Muscle layer of duodenum (tissue), 2 donors: ENCODE results near the gene AP3D1.

Experiments used
- H3K27ac ChIP-seq: one replicate; pipeline ENCODE4 v1.7.0; 2013; ENCODE audit warnings: mild to moderate bottlenecking, low read length
- H3K27me3 ChIP-seq: one replicate; pipeline ENCODE4 v1.7.0; 2013; ENCODE audit warnings: low read depth, mild to moderate bottlenecking, control low read depth, low read length
- H3K36me3 ChIP-seq, 2 donors: one replicate each; pipeline ENCODE4 v1.7.0; 2013; ENCODE audit warnings: low read length in 2 of 2, control low read depth in 1 of 2, mild to moderate bottlenecking in 1 of 2; ENCODE audit not compliant: insufficient read depth in 2 of 2, control insufficient read depth in 1 of 2
- H3K4me1 ChIP-seq, 2 donors: one replicate each; pipeline ENCODE4 v1.7.0; 2013; ENCODE audit warnings: low read length in 2 of 2, mild to moderate bottlenecking in 2 of 2, control low read depth in 1 of 2, moderate library complexity in 1 of 2; ENCODE audit not compliant: insufficient read depth in 2 of 2, control insufficient read depth in 1 of 2
- H3K4me3 ChIP-seq, 2 donors: one replicate each; pipeline ENCODE4 v1.7.0; 2013; ENCODE audit warnings: low read length in 2 of 2, low read depth in 1 of 2, mild to moderate bottlenecking in 1 of 2
- H3K9me3 ChIP-seq, 2 donors: one replicate each; pipeline ENCODE4 v1.7.0; 2013; ENCODE audit warnings: low read length in 2 of 2, control low read depth in 1 of 2, mild to moderate bottlenecking in 1 of 2; ENCODE audit not compliant: control insufficient read depth in 1 of 2
- donor health status: healthy.

Gene AP3D1

DNA sequence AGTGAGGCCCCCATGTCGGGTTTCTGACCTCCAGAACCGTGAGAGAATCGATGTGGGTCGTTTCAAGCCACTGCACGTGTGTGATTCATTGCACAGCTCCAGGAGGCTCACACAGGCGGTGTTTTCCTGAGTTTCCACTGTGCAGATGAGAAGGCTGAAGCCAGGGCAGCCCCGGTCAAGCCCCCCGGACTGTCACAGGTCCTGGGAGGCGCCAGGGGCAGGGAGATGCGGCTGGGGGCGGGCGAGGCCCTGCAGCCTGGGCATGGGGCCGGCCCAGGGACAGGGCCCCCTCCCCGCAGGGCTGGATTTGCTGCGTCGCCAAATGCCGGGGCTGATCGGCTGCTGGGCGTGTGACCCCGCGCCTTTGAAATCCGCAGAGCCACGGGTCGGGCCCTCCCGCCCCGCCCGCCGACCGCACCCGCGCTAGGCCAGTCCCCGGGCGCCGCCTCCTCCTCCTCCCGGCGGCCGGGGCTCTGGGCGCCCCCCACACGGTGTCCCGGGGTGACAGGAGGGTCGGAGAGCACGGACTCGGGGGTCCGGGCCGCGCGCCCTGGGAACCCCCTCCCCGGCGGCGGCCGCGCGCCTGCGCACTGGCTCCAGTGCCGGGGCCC, 90.4 kb downstream of the AP3D1 start:
- Histone ChIP-seq H3K27ac (peak overlapping the region; percentile 95), H3K4me1 (peaks cover 11 to 58% of the 10 kb centered on the region in 2 donors), H3K27me3 (no peaks in the 10 kb centered on the region), H3K9me3 (no peaks in the 10 kb centered on the region), H3K4me3 (peak overlapping the region; percentile 66 to 89), H3K36me3 (peaks cover 0 to 3% of the 10 kb centered on the region in 2 donors)

GRCh38 chr19:2059422-2060201, 91.8 kb downstream of the AP3D1 start:
- H3K4me1 ChIP-seq = peaks cover 11 to 61% of the 10 kb centered on the region in 2 donors
- H3K27me3 ChIP-seq = no peaks in the 10 kb centered on the region
- no peaks in the 10 kb centered on the region for H3K9me3 ChIP-seq
- H3K4me3 ChIP-seq = peak overlapping the region; percentile 66 to 89
- peaks cover 0 to 3% of the 10 kb centered on the region in 2 donors for H3K36me3 ChIP-seq
- H3K27ac ChIP-seq = peak overlapping the region; percentile 95

- Histone ChIP-seq H3K4me3 (peak overlapping the region in 1 of 2 donors; percentile 89), H3K27me3 (no peaks in the 10 kb centered on the region), H3K4me1 (peaks cover 11 to 53% of the 10 kb centered on the region in 2 donors), H3K27ac (peak overlapping the region; percentile 95), H3K9me3 (no peaks in the 10 kb centered on the region), H3K36me3 (peaks cover 0 to 3% of the 10 kb centered on the region in 2 donors)
Measured at GRCh38 chr19:2058570-2059421, 92.6 kb downstream of the AP3D1 start.

GRCh38 chr19:2057484-2058469, 93.6 kb downstream of the AP3D1 start:
- no peaks in the 10 kb centered on the region for H3K9me3 ChIP-seq
- peaks cover 11 to 50% of the 10 kb centered on the region in 2 donors for H3K4me1 ChIP-seq
- no peak overlapping the region for H3K27ac ChIP-seq
- H3K36me3 ChIP-seq = peaks cover 0 to 3% of the 10 kb centered on the region in 2 donors
- H3K27me3 ChIP-seq = no peaks in the 10 kb centered on the region
- H3K4me3 ChIP-seq = no peak overlapping the region

- H3K27me3 ChIP-seq = no peaks in the 10 kb centered on the region
- H3K4me1 ChIP-seq = peaks cover 3 to 47% of the 10 kb centered on the region in 2 donors
- no peaks in the 10 kb centered on the region for H3K9me3 ChIP-seq
- no peak overlapping the region for H3K27ac ChIP-seq
- H3K4me3 ChIP-seq = no peak overlapping the region
- H3K36me3 ChIP-seq = peaks cover 0 to 3% of the 10 kb centered on the region in 2 donors
Measured at GRCh38 chr19:2056837-2057192, 94.6 kb downstream of the AP3D1 start.

GRCh38 chr19:2055931-2056836, 95.2 kb downstream of the AP3D1 start:
- peaks cover 6 to 50% of the 10 kb centered on the region in 2 donors for H3K4me1 ChIP-seq
- H3K9me3 ChIP-seq = no peaks in the 10 kb centered on the region
- peak overlapping the region; percentile 63 for H3K27ac ChIP-seq
- peaks cover 0 to 3% of the 10 kb centered on the region in 2 donors for H3K36me3 ChIP-seq
- no peaks in the 10 kb centered on the region for H3K27me3 ChIP-seq
- H3K4me3 ChIP-seq = peak overlapping the region in 1 of 2 donors; percentile 54

GRCh38 chr19:2054763-2055162, 96.6 kb downstream of the AP3D1 start:
- H3K9me3 ChIP-seq = no peaks in the 10 kb centered on the region
- H3K36me3 ChIP-seq = peaks cover 0 to 3% of the 10 kb centered on the region in 2 donors
- no peak overlapping the region for H3K4me3 ChIP-seq
- peaks cover 6 to 39% of the 10 kb centered on the region in 2 donors for H3K4me1 ChIP-seq
- H3K27me3 ChIP-seq = no peaks in the 10 kb centered on the region
- H3K27ac ChIP-seq = no peak overlapping the region

- Histone ChIP-seq H3K4me3 (no peak overlapping the region), H3K4me1 (peaks cover 3 to 38% of the 10 kb centered on the region in 2 donors), H3K27me3 (no peaks in the 10 kb centered on the region), H3K9me3 (no peaks in the 10 kb centered on the region), H3K36me3 (peaks cover 0 to 5% of the 10 kb centered on the region in 2 donors), H3K27ac (peak overlapping the region; percentile 8)
Measured at GRCh38 chr19:2053601-2054389, 97.6 kb downstream of the AP3D1 start.
